HEK293 (cell line): ENCODE data around the gene UFD1.

ENCODE experiments used
- CTCF ChIA-PET: fragments of 350-600 bp; formaldehyde crosslinking; extraction: SDS; loops from one replicate; lab custom pipeline; 2021; ENCODE audit warnings: antibody characterized with exemption; lab: Yijun Ruan, JAX
- POLR2A ChIA-PET: fragments of 300-600 bp; formaldehyde crosslinking; extraction: SDS; loops from one replicate; lab custom pipeline; 2020; ENCODE audit warnings: antibody characterized with exemption, inconsistent platforms; lab: Yijun Ruan, JAX
- H3K27ac ChIP-seq: fragments of 200-500 bp; sonication (Bioruptor generic); 2 replicates; pipeline ENCODE4 v1.5.1; 2014; ENCODE audit warnings: low read depth, low read length, control low read depth, inconsistent platforms; ENCODE audit errors: extremely low read depth
- H3K36me3 ChIP-seq, 2 experiments: fragments of 200-500 bp in 1 of 2; sonication (Bioruptor generic) in 1 of 2; 1 replicate in 1 of 2; 2 replicates in 1 of 2; pipeline ENCODE4 v1.5.1; 2014 to 2017; ENCODE audit warnings: inconsistent platforms in 2 of 2, low read length in 2 of 2; ENCODE audit not compliant: control insufficient read depth in 2 of 2, insufficient read depth in 1 of 2
- H3K4me1 ChIP-seq: fragments of 200-500 bp; sonication (Bioruptor generic); 2 replicates; pipeline ENCODE4 v1.5.1; 2014; ENCODE audit warnings: mild to moderate bottlenecking, low read length, inconsistent platforms; ENCODE audit not compliant: control insufficient read depth, insufficient read depth
- H3K4me3 ChIP-seq: 2 replicates; pipeline ENCODE4 v1.5.1; 2011; ENCODE audit warnings: low read depth, mild to moderate bottlenecking, control low read depth, low read length, moderate library complexity
- H3K9me3 ChIP-seq: fragments of 200-500 bp; sonication (Bioruptor generic); 2 replicates; pipeline ENCODE4 v1.5.1; 2014; ENCODE audit warnings: low read depth, low read length, inconsistent platforms; ENCODE audit not compliant: control insufficient read depth, insufficient read depth
- EGR2 ChIP-seq: fragments of 450-650 bp; formaldehyde crosslinking; IDR thresholded peaks from 2 replicates; pipeline ENCODE4 v1.5.1; 2016; ENCODE audit warnings: low read depth, missing biosample characterization, missing genetic modification characterization
- GLIS2 ChIP-seq: fragments of 450-650 bp; formaldehyde crosslinking; IDR thresholded peaks from 2 replicates; pipeline ENCODE4 v1.5.1; 2016; ENCODE audit warnings: missing biosample characterization, missing genetic modification characterization
- KLF1 ChIP-seq: fragments of 450-650 bp; formaldehyde crosslinking; IDR thresholded peaks from 2 replicates; pipeline ENCODE4 v1.5.1; 2016; ENCODE audit warnings: missing biosample characterization, missing genetic modification characterization
- MEIS1 ChIP-seq: sonication (generic); formaldehyde crosslinking; IDR thresholded peaks from 2 replicates; pipeline ENCODE4 v1.8.1; 2022; ENCODE audit warnings: missing genetic modification reagents, mild to moderate bottlenecking, borderline replicate concordance
- RBAK ChIP-seq: fragments of 450-650 bp; formaldehyde crosslinking; IDR thresholded peaks from 2 replicates; pipeline ENCODE4 v1.5.1; 2016; ENCODE audit warnings: missing biosample characterization, missing genetic modification characterization
- SP7 ChIP-seq: fragments of 450-650 bp; formaldehyde crosslinking; IDR thresholded peaks from 2 replicates; pipeline ENCODE4 v1.5.1; 2016; ENCODE audit warnings: missing biosample characterization, missing genetic modification characterization
- ZBTB1 ChIP-seq: fragments of 450-650 bp; formaldehyde crosslinking; IDR thresholded peaks from 2 replicates; pipeline ENCODE4 v1.5.1; 2016; ENCODE audit warnings: missing biosample characterization, missing genetic modification characterization
- ZFHX2 ChIP-seq: fragments of 450-650 bp; formaldehyde crosslinking; conservative IDR thresholded peaks from 2 replicates; pipeline ENCODE4 v1.5.1; 2016; ENCODE audit warnings: missing biosample characterization, missing genetic modification characterization
- ZNF10 ChIP-seq: fragments of 450-650 bp; formaldehyde crosslinking; IDR thresholded peaks from 2 replicates; pipeline ENCODE4 v1.5.1; 2017; ENCODE audit warnings: missing biosample characterization, missing genetic modification characterization
- ZNF202 ChIP-seq: fragments of 450-650 bp; formaldehyde crosslinking; IDR thresholded peaks from 2 replicates; pipeline ENCODE4 v1.5.1; 2016; ENCODE audit warnings: missing biosample characterization, missing genetic modification characterization, borderline replicate concordance
- ZNF292 ChIP-seq: fragments of 450-650 bp; formaldehyde crosslinking; IDR thresholded peaks from 2 replicates; pipeline ENCODE4 v1.5.1; 2016; ENCODE audit warnings: low read depth, missing biosample characterization, missing genetic modification characterization, borderline replicate concordance
- ZNF341 ChIP-seq: fragments of 450-650 bp; formaldehyde crosslinking; IDR thresholded peaks from 2 replicates; pipeline ENCODE4; 2016; ENCODE audit warnings: low read depth, missing biosample characterization, missing genetic modification characterization
- TF ChIP-seq, protein P1 (sequence below): fragments of 450-650 bp; formaldehyde crosslinking; IDR thresholded peaks from 2 replicates; pipeline ENCODE4 v1.5.1; 2016; ENCODE audit warnings: missing biosample characterization, missing genetic modification characterization
- TF ChIP-seq, protein P2 (sequence below): fragments of 450-650 bp; formaldehyde crosslinking; IDR thresholded peaks from 2 replicates; pipeline ENCODE4 v1.5.1; 2016; ENCODE audit warnings: missing biosample characterization, missing genetic modification characterization
- TF ChIP-seq, protein P3 (sequence below): sonication (generic); formaldehyde crosslinking; IDR thresholded peaks from 2 replicates; pipeline ENCODE4 v1.8.1; 2022; ENCODE audit warnings: mild to moderate bottlenecking, moderate library complexity, missing genetic modification reagents

UFD1 gene

DNA sequence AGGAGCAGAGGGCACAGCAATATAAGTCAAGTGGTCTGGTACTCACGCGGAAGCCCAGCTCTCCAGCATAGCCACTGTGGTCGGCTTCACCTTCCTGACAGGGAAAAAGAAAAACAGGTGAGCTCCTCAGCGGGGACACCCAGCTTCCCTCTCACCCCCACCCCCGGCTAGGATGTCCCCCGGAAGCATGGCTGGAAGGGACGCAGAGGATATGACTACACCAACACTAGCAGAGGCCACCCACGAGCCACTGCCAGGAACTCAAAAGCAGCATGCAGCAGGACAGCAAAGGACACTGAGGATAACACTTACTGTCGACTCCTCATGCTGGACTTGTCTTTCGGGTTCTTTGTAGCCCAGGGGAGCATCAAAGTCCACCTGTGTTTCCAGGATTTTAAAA lies 22.5 kb downstream of the UFD1 start:
- TF ChIP-seq GLIS2 (tag by site-specific recombination) (no peak), ZNF341 (tag by site-specific recombination) (no peak)
- POLR2A ChIA-PET, result interaction anchor here (0.9 kb wide), 1 partner anchor 25 kb away, joined by 3 read pairs; the partner anchor contains the start of gene HIRA
- peaks cover 10 to 99% of the 10 kb centered on the region in 2 experiments; a peak in 2 of 3 replicates for H3K36me3 ChIP-seq
- CTCF ChIA-PET, result no interaction called here
- H3K4me1 ChIP-seq, result no peaks in the 10 kb centered on the region
- H3K9me3 ChIP-seq, result no peaks in the 10 kb centered on the region
- no peak overlapping the region for H3K27ac ChIP-seq
- H3K4me3 ChIP-seq, result no peak overlapping the region

DNA sequence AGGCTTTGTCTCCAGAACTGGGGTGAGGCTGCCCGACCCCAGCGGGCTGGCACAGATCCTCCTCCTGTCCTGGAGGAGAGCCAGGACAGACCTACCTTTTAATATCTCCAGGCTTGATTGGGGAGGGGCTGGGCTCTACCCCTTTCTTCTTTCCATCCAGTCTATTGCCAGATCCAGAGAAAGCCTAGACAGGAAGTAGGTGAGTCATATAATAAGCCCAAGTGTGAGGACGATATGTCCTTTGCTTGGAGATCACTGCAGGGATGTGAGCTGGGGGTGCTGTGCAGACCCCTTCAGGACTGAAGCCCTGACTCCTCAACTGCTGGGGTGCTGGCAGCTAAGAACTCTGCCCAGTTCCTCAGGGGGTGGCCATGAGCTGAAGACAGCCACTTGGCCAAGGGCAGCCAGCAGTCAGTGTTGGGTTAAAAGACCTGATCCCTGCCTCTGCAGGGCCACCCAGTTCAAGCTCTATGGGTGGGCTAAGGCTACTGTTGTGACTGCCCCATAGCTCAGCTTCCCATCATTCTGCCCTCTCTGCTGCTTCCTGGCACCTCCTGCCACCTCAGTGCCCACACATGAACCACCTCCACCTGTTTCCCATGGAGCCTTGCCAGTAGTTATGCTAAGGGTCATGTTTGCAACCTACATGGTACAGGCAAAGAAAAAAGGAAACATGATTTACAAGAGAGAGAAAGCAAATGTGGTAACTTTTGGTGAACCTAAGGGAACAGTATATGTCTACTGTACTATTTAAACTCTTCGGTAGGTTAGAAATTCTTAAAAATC lies 23.2 kb downstream of the UFD1 start:
- Histone ChIP-seq H3K27ac (no peak overlapping the region), H3K4me1 (no peaks in the 10 kb centered on the region), H3K4me3 (no peak overlapping the region), H3K36me3 (peaks cover 13 to 99% of the 10 kb centered on the region in 2 experiments; a peak in 2 of 3 replicates), H3K9me3 (no peaks in the 10 kb centered on the region)
- peak; percentile 34; the same call in 1 of the 2 replicates for TF ChIP-seq GLIS2 (tag by site-specific recombination)
- TF ChIP-seq, protein P1, sequence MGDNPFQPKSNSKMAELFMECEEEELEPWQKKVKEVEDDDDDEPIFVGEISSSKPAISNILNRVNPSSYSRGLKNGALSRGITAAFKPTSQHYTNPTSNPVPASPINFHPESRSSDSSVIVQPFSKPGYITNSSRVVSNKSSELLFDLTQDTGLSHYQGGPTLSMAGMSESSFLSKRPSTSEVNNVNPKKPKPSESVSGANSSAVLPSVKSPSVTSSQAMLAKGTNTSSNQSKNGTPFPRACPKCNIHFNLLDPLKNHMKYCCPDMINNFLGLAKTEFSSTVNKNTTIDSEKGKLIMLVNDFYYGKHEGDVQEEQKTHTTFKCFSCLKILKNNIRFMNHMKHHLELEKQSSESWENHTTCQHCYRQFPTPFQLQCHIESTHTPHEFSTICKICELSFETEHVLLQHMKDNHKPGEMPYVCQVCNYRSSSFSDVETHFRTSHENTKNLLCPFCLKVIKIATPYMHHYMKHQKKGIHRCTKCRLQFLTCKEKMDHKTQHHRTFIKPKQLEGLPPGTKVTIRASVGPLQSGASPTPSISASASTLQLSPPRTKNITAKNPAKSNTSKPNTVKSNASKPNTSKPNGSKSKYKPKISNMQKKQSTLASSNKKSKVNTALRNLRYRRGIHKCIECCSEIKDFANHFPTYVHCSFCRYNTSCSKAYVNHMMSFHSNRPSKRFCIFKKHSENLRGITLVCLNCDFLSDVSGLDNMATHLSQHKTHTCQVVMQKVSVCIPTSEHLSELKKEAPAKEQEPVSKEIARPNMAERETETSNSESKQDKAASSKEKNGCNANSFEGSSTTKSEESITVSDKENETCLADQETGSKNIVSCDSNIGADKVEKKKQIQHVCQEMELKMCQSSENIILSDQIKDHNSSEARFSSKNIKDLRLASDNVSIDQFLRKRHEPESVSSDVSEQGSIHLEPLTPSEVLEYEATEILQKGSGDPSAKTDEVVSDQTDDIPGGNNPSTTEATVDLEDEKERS (tag by site-specific recombination), result no peak
- POLR2A ChIA-PET, result interaction anchor here (0.9 kb wide), 1 partner anchor 24 kb away, joined by 3 read pairs; the partner anchor contains the start of gene HIRA
- CTCF ChIA-PET, result no interaction called here

DNA sequence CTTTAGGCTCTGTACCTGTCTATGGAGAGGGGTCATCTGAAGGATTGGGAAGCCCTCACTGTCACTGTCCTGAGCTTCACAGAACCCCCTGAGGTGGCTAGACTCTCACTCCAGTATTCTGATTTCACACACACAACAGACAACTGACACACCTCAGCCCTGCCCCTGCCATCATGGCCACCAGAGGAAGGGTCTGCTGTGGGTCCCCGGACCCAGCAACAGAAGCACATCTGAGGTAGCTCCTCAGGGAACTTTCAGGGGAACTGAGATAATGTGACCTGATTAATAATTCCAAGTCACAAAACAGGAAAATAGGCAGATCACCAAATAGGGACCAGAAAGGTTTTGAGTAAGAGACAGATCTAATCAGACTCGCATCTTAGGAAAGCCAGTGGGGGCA lies 24.0 kb downstream of the UFD1 start:
- Histone ChIP-seq H3K27ac (no peak overlapping the region), H3K9me3 (no peaks in the 10 kb centered on the region), H3K4me1 (no peaks in the 10 kb centered on the region), H3K36me3 (peaks cover 11 to 99% of the 10 kb centered on the region in 2 experiments; a peak in 2 of 3 replicates), H3K4me3 (no peak overlapping the region)
- POLR2A ChIA-PET, result no interaction called here
- CTCF ChIA-PET, result interaction anchor here (1.0 kb wide), 1 partner anchor 11 kb away, joined by 5 read pairs; no protein-coding TSS in a partner anchor
- TF ChIP-seq ZNF292 (no peak), ZNF10 (tag by site-specific recombination) (no peak), MEIS1 (CRISPR knock-in tag) (no peak)
- TF ChIP-seq, protein P2, sequence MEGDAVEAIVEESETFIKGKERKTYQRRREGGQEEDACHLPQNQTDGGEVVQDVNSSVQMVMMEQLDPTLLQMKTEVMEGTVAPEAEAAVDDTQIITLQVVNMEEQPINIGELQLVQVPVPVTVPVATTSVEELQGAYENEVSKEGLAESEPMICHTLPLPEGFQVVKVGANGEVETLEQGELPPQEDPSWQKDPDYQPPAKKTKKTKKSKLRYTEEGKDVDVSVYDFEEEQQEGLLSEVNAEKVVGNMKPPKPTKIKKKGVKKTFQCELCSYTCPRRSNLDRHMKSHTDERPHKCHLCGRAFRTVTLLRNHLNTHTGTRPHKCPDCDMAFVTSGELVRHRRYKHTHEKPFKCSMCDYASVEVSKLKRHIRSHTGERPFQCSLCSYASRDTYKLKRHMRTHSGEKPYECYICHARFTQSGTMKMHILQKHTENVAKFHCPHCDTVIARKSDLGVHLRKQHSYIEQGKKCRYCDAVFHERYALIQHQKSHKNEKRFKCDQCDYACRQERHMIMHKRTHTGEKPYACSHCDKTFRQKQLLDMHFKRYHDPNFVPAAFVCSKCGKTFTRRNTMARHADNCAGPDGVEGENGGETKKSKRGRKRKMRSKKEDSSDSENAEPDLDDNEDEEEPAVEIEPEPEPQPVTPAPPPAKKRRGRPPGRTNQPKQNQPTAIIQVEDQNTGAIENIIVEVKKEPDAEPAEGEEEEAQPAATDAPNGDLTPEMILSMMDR (tag by site-specific recombination), result no peak

DNA sequence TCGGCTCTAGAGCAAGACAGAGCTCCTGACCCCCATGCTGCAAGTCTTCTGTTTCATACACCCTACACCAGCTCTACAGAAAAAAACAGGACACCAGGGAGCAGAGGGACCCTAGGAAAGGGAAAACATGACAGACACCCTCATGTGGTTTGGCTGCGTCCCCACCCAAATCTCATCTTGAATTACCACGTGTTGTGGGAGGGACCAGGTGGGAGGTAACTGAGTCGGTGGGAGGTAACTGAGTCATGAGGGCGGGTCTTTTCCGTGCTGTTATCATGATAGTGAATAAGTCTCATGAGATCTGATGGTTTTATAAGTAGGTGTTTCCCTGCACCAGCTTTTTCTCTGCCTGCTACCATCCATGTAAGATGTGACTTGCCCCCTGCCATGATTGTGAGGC lies 24.8 kb downstream of the UFD1 start:
- CTCF ChIA-PET, result interaction anchor here (0.6 to 1.2 kb wide), 3 partner anchors 9 to 24 kb away, joined by 3 to 5 read pairs (median 3); no protein-coding TSS in a partner anchor
- H3K36me3 ChIP-seq, result peaks cover 11 to 100% of the 10 kb centered on the region in 2 experiments; a peak in 2 of 3 replicates
- peak; percentile 71 for TF ChIP-seq ZFHX2
- TF ChIP-seq ZNF202 (tag by site-specific recombination), result no peak
- TF ChIP-seq ZBTB1 (tag by site-specific recombination), result no peak
- peak; percentile 59 for TF ChIP-seq KLF1 (tag by site-specific recombination)
- TF ChIP-seq EGR2, result peak; percentile 75
- TF ChIP-seq RBAK (tag by site-specific recombination), result no peak
- TF ChIP-seq, protein P3, sequence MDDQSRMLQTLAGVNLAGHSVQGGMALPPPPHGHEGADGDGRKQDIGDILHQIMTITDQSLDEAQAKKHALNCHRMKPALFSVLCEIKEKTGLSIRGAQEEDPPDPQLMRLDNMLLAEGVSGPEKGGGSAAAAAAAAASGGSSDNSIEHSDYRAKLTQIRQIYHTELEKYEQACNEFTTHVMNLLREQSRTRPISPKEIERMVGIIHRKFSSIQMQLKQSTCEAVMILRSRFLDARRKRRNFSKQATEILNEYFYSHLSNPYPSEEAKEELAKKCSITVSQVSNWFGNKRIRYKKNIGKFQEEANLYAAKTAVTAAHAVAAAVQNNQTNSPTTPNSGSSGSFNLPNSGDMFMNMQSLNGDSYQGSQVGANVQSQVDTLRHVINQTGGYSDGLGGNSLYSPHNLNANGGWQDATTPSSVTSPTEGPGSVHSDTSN (CRISPR knock-in tag), result no peak
- TF ChIP-seq SP7 (tag by site-specific recombination), result no peak

More for the DNA sequence above, 24.8 kb downstream of the UFD1 start:
- Histone ChIP-seq H3K4me1 (no peaks in the 10 kb centered on the region), H3K27ac (no peak overlapping the region), H3K9me3 (no peaks in the 10 kb centered on the region), H3K4me3 (no peak overlapping the region)
- POLR2A ChIA-PET, result no interaction called here
